Endothelial cell of umbilical vein (primary cell): ENCODE measurements around the gene ACSS1.

ENCODE experiments used
- EZH2 ChIP-seq: IDR thresholded peaks from 2 replicates; pipeline ENCODE4 v1.6.1; 2012; ENCODE audit warnings: borderline replicate concordance, low read depth, mild to moderate bottlenecking, moderate library complexity, low read length, inconsistent platforms; ENCODE audit not compliant: severe bottlenecking
- FOS ChIP-seq: IDR thresholded peaks from 2 replicates; pipeline ENCODE4 v1.6.1; 2011; ENCODE audit warnings: mild to moderate bottlenecking, low read length, moderate library complexity, borderline replicate concordance; ENCODE audit not compliant: insufficient read depth
- GATA2 ChIP-seq: IDR thresholded peaks from 2 replicates; pipeline ENCODE4 v1.7.0; 2011; ENCODE audit warnings: low read depth, mild to moderate bottlenecking, moderate library complexity, mixed read lengths, low read length; ENCODE audit not compliant: insufficient read length, insufficient read depth
- JUN ChIP-seq: IDR thresholded peaks from 2 replicates; pipeline ENCODE4 v1.6.1; 2011; ENCODE audit warnings: borderline replicate concordance, low read depth; ENCODE audit not compliant: insufficient read length, insufficient read depth
- MYC ChIP-seq: IDR thresholded peaks from one replicate; pipeline ENCODE4 v1.6.1; 2011; ENCODE audit warnings: mild to moderate bottlenecking, low read depth, low read length
- POLR2A ChIP-seq: IDR thresholded peaks from 2 replicates; pipeline ENCODE4 v1.6.1; 2012; ENCODE audit warnings: low read depth, mild to moderate bottlenecking, control low read depth, low read length
- POLR2AphosphoS5 ChIP-seq: IDR thresholded peaks from 2 replicates; pipeline ENCODE4 v1.6.1; 2012; ENCODE audit warnings: low read depth, mild to moderate bottlenecking, control low read depth, low read length, moderate library complexity; ENCODE audit not compliant: insufficient read depth
- TF ChIP-seq, protein P1 (sequence below), 2 donors: IDR thresholded peaks; 1 replicate in 1 of 2; 2 replicates in 1 of 2; pipeline ENCODE4 v1.5.1; 2011; ENCODE audit warnings: low read length in 2 of 2, mild to moderate bottlenecking in 2 of 2, moderate library complexity in 2 of 2, control low read depth in 1 of 2, inconsistent platforms in 1 of 2, low read depth in 1 of 2; ENCODE audit not compliant: insufficient read depth in 1 of 2; ENCODE audit errors: extremely low read depth in 1 of 2

DNA sequence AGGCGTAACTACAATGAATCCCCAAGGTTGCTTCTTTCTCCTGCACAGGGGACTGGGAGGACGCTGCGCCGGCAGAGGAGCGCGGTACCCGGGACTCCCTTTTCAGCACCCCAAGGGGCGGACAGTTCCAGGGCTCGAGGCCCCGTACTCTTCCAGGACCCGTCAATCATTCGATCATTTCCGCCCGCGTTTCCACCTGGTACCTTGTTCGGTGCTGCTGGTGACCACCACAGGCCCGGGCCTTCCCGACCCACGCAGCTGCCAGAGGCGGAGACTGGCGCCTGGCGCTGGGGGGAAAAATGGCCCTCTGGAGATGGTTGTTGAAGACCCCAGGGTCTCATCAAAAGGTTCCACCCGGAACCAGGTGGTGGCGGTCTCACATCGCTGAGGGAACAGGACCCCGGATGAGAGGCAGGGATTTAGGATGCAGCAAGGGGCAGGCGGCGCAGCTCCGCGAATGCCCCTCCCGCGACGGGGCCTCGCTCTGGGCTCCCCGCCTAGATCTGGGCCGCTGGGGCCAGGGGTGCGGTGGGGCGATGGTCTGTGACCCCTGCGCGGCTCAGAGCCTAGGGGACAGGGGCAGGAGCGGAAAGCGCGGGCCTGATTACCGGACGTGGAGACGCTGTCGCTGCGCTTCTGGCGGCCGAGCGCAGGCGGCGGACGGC, 23.3 kb upstream of the ACSS1 start:
- TF ChIP-seq POLR2AphosphoS5 (no peak), POLR2A (no peak), EZH2 (peak; percentile 86), JUN (no peak), MYC (no peak), GATA2 (no peak), FOS (no peak)
- TF ChIP-seq, protein P1, sequence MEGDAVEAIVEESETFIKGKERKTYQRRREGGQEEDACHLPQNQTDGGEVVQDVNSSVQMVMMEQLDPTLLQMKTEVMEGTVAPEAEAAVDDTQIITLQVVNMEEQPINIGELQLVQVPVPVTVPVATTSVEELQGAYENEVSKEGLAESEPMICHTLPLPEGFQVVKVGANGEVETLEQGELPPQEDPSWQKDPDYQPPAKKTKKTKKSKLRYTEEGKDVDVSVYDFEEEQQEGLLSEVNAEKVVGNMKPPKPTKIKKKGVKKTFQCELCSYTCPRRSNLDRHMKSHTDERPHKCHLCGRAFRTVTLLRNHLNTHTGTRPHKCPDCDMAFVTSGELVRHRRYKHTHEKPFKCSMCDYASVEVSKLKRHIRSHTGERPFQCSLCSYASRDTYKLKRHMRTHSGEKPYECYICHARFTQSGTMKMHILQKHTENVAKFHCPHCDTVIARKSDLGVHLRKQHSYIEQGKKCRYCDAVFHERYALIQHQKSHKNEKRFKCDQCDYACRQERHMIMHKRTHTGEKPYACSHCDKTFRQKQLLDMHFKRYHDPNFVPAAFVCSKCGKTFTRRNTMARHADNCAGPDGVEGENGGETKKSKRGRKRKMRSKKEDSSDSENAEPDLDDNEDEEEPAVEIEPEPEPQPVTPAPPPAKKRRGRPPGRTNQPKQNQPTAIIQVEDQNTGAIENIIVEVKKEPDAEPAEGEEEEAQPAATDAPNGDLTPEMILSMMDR (IDR thresholded peaks at IDR 0.05; ENCODE audit: extremely low read depth in 1 of 2, insufficient read depth in 1 of 2, low read depth in 1 of 2, low read length in 2 of 2) = no peak
